Epithelial cell of esophagus (primary cell): ENCODE data around the gene COX7B2.

Experiments
- DNase-seq: peaks from one replicate; pipeline ENCODE4 v3.0.0; 2010; ENCODE audit warnings: low read depth
- H3K4me3 ChIP-seq: 2 replicates; pipeline ENCODE4 v1.5.1; 2011; ENCODE audit warnings: mild to moderate bottlenecking, low read length, control low read depth
- CTCF ChIP-seq: IDR thresholded peaks from 2 replicates; pipeline ENCODE4 v1.5.1; 2011; ENCODE audit warnings: low read depth, mild to moderate bottlenecking, low read length, control low read depth, inconsistent platforms; ENCODE audit not compliant: insufficient read depth; ENCODE audit errors: missing control alignments

The COX7B2 gene

GRCh38 chr4:46870411-46870810 lies 38.6 kb downstream of the COX7B2 start:
- no peak for TF ChIP-seq CTCF
- no peak for DNase-seq

GRCh38 chr4:46856333-46856732 lies 52.7 kb downstream of the COX7B2 start:
- TF ChIP-seq CTCF = no peak
- no peak for DNase-seq
- H3K4me3 ChIP-seq = no peak overlapping the region

More at GRCh38 chr4:46870411-46870810, 38.6 kb downstream of the COX7B2 start:
- H3K4me3 ChIP-seq = no peak overlapping the region

- TF ChIP-seq CTCF = no peak
- no peak overlapping the region for H3K4me3 ChIP-seq
- DNase-seq = no peak
Measured at GRCh38 chr4:46852800-46853199, 56.2 kb downstream of the COX7B2 start.

GRCh38 chr4:46850026-46850425 lies 59.0 kb downstream of the COX7B2 start:
- no peak for DNase-seq
- H3K4me3 ChIP-seq = no peak overlapping the region
- no peak for TF ChIP-seq CTCF

- DNase-seq = peak; percentile 56
- TF ChIP-seq CTCF = peak; percentile 62
- no peak overlapping the region for H3K4me3 ChIP-seq
Measured at GRCh38 chr4:46844325-46844917, 64.6 kb downstream of the COX7B2 start.

GRCh38 chr4:46839128-46839527 lies 69.9 kb downstream of the COX7B2 start:
- no peak for DNase-seq
- no peak overlapping the region for H3K4me3 ChIP-seq
- no peak for TF ChIP-seq CTCF

- H3K4me3 ChIP-seq = no peak overlapping the region
- TF ChIP-seq CTCF = no peak
- no peak for DNase-seq
Measured at GRCh38 chr4:46837639-46838038, 71.4 kb downstream of the COX7B2 start.
